NCI-H2227 treated with DMSO at 0.1 percent for 48 hours (cell line): Measurements from ENCODE around the gene PRR15L.
A peak's percentile ranks its signal among the peaks of the same experiment; 100 is the strongest.

Experiments
- DNase-seq: peaks from one replicate; lab custom pipeline; 2025; lab: John Stamatoyannopoulos, UW

The PRR15L gene

DNA sequence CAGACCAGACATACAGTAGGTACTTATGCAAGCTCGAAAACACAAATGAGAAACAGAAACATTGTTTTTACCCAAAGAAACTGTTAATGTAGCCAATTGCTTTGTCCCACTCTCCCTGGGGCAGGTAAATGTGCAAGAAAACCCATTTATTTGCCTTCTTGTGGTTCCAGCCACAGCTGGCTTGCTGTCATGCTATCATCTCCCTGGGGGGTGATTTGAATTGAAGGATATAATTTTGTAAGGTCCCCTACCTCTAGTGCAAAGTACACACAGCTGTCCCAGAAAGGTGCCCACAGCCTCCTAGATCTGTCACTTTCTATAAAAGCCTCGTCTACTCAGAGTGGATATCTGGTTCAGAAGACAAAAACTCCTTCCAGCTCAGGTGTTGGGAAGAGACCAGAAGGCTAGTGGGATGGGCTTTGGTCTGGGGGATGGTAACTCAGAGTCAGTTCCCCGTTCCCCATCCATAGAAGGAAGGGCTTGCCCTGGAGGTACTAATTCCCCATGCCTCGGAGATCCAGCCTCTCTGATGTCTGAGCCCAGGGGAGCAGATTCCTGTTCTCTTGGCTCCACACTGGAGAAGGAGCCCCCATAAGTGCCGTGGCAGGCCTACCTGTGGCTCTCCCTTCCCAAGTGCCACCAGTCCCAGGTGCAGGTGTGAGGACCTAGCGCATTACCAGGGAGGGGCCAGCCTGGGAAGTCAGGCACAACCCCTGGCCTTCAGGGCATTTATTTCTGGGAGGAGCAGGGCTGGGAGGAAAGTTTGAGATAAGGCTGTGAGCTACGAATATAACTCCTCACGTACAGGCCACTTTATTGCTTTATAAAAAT is 2.4 kb upstream of the PRR15L start:
- DNase-seq, result no peak

DNA sequence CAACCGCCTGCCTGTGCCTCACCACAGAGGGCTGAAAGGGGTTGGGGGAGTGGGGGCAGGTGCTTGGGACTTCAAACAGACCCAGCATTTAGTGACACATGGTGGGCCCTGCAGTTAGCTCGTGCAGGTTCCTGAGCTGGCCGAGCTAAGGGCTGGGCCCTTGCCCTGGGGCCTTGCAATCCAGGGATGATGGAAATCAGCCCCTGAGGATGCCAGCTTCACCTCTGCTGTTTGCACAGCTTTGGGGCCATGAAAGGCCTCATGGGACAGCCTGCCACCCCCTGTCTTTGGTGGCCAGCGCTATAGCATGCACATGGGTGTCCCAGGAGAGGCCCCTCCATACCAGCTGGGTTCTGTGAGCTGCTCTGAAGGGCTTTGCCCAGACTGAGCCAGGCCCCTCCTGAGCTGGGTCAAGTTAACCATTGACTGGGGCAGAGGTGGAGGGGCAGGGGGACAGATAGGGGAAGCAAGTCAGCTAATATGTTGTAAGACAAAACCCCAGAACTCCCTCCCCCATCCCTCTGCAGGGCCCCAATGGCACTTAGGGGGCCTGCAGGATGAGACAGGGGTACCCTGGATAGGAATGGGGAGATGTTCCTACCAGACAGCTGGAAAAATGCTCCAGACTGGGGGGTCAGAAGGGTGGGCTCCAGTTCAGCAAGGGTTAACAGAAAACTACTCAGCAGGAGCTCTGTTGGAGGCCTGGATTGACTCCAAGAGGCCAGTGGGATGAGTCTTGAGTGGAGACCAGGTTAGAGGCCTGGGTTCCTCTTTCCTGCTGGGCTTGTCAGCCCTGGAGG is 692 bp downstream of the PRR15L start:
- DNase-seq, result no peak

DNA sequence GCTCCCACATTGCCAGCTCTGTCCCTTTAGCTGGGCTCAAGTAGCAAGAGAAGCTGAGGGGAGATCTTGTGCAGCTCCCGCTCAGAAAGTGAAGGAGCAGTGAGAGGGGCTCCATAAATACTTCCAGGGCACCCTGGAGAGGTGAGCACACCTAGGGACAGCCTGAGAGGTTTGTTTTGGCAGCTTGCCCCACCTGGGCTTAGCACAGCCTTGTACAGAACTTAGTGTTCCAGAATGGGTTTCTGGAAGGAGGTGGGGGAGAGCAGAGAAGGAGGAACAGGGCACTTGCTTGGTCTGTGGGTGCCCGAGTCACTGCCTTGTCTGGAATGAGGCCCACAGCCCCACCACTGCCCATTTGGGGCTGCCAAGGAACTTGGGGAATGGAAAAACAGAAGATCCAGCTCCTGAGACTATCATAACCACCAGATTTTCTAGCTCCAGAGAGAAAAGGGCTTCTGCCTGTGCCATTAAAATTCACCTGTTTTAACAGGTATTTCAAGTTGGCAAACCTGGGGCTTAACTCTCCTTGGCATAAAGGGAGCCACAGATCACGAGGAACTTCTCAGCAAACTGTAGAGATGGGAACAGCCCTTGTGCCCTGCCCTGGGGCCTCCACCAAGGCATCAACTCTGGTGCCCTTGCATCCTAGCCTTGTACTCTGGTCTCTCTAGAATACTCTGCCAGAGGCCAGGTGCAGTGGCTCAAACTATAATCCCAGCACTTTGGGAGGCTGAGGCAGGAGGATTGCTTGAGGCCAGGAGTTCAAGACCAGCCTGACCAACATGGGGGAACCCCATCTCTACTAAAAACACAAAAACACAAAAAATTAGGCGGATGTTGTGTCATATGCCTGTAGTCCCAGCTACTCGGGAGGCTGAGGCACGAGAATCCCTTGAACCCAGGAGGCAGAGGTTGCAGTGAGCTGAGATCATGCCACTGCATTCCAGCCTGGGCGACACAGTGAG is 1.9 kb downstream of the PRR15L start:
- DNase-seq, result no peak

DNA sequence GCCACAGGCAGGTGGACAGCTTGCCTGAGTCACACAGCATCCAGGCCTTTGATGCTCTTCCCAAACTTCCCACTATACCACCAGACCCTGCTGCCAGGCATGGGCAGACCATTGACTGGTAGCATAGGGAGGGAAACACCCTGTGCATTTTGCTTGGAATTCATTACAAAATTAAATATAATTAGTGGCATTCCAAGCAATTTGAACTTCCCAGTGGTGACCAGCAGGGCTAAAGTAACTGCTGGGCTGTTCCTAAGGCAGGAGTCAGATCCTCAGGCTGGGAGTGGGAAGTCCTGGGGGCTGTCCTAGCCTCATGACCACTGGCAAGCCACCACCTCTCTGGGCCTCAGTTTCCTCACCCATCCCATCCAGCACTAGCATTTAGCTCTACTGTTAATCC is 3.8 kb downstream of the PRR15L start:
- no peak for DNase-seq

DNA sequence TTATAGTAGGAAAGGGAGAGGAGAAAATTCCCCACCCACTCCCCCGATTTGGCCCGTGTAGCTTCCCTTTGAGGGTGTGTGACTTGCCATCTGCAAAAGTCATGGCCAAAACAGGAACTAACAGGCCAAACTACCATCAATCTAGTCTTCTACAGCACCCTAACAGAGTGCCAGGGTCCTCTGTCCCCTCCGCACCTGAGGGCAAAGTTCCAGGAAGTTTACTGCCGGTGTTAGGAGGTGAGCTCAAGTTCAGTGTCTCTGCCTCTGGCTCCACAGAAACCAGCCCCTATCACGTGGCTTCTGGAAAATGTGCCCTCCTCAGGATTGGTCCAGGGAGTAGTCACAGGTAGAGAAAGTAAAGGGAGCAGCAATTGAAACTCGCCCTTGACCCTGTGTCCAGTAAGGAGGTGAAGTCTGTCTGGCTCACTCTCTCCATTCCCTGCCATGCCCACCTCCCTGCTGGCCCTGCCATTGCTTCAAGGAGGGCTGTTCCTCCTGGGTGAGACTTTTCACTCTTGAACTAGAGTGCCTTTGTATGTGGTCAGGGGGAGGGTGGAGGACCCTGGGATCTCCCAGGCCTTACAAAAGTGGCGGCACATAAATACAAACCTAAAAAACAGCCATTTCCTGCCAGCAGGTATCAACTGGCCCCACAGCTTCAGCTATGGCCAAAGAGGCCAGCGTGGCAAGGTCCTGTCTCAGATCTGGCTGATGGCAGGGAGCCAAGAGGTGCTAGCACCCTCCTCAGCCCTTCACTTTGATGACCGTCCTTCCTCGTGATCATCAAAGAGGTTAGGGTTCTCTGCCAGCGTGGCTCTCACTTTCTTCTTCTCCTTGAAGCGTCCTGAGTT is 5.3 kb downstream of the PRR15L start:
- no peak for DNase-seq

DNA sequence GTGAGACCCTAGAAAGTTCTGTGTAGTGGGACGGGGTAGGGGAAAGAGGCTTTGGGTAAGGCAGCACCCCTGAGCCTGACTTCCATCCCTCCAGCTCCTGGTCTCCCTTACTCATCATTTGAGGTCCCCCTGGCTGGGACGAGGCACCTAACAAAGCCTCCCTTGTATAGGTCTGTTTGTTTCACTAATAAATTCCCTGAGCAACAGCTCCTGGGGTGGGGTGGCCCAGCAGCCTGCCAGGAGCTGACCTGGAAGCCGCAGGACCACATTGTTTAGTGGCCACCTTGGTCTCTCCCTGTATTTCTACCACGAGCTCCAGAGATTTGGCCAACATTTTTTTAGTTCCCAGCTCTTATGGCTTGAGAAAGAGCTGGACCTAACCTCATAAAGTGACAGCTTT is 7.2 kb downstream of the PRR15L start:
- DNase-seq, result no peak

DNA sequence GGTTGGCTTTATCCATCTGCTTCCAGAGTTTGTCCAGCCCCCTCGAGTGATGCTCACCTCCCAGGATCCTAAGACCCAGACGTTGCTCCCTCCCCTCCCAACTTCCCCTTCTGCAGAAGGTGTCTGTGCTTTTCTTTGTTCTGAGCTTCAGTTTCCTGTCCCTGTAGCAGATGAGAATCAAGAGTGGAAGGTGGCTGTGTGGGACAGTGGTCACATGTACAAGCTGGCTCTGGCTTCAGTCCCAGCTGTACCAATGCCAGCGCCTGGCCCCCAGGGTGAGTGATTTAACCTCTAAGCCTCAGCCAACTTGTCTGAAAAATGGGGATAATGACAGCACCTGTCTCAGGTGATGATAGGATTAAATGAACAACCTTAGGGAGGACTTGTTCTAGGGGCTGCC is 7.7 kb downstream of the PRR15L start:
- DNase-seq, result no peak

DNA sequence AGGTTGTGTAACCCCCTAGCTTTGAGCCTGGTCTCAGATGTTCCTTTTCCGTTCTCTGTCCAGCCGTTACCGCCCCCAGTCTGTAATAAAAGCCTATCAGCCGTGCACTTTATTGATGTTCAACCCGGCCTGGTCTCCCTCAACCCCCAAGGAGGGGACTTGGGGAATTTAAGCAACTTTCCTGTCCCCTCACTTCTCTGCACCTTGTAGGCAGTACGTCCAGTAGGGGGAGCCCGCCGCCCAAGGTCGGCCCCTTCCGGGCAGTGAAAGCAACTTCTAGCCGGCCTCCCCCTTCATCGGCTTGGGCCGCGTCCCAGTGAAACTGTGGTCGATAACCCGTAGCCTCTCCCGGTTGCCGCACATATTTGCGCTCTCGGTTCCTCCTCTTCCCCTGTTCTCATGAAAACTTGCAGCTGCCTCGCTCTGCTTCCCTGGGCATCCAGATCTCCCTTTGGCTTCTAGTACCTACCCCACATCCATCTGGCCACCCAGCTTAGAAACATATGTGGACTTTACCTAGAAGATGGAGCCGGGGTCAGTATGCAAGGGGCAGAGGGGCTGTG is 8.4 kb downstream of the PRR15L start:
- DNase-seq, result peak; percentile 60

DNA sequence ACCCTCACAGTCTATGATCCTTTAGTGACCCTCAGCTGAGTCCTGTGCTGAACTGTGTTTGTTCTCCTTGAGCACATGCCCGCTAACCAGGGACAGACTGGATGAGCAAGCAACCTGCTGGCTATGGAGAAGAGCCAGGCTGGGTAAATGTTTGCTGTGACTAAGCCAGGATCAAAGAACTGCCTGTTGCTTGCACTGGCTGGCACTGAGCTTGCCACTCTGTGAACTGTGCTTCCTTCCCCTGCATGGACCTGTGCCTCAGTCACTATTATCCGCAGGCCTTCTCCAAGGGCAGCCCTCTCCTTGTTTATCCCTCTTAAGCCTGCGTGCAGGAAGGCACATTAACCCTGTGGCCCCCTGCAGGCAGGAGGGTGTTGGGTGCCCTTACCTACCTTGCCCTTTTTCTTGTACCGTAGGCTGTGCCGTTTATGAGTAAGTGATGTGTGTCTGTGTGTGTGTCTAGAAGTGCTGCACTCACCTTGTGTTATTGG is 8.9 kb downstream of the PRR15L start:
- no peak for DNase-seq

DNA sequence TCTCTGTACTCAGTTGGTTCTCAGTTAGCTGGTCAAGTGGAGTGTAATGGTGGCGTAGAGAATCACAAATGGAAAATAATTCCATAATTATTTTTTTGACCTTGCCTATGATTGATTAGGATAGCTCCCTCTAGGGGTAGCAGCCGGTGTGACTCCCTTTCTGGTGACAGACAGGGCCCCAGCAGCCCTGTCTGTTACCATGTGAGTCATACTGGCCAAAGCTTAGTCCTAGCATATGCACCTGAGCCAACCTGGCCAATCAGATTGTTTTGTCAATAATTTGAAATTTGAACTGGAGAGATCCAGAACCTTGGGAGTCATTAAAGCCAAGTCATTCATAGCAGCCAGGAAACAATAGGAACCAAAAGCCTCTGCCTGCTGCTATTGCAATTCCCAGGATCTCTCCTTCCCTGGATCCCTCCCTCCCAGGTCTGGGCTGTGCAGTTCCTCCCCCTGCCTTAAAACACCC is 10.7 kb downstream of the PRR15L start:
- DNase-seq, result peak; percentile 49

DNA sequence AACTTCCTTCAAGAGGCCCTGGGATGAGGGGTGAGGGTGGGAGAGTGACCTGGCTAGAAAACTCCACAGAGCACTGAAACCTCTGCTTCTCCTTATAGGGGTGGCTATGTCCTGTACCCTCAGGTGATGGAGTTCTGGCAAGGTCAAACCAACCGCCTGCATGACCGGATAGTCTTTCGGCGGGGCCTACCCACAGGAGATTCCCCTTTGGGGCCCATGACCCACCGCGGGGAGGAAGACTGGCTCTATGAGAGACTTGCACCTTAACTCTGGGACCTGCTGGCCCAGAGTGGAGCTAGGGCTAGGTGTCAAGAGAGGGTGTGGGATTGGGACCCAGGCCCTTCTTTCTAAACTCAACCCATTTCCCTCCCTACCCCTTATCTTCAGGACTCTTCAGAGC is 11.2 kb downstream of the PRR15L start:
- no peak for DNase-seq

DNA sequence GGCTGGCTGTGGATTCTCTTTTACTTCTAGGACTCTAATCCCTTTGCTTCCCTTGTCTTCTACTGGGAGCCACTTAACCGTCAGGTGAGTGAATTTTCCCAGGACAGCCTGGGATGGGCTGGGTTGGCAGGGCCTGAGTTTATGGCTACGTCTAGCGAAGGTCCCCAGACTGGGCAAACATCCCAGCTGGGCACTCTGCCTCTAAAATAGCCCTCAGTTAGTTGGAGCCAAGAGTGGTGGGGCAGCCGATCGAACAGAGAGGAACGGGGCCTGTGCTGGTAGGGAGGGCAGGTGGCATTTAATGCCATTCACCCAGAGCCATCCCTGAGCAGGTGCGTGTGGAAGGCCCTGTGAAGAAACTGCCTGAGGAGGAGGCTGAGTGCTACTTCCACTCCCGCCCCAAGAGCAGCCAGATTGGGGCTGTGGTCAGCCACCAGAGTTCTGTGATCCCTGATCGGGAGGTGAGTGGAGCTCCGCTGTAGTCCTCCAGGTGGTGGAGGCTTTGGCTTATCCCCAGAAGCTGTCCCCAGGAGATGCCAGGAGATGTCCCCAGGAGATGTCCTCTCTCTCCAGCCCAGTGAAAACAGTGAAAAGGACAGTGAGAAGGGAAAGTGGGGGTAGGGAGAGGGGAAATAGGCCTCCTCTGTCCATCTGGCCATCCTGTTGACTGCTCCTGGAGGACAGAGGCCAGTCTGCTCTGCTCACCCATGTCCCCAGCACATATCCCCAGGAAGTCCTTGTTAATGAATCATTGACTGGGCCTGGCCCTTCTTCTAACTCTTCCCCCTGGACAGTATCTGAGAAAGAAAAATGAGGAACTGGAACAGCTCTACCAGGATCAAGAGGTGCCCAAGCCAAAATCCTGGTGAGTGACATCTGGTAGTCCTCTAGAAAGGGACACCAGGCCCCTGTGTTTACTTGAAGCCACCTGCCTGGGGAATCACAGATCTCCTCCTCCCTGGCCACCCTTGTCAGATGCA is 11.9 kb downstream of the PRR15L start:
- no peak for DNase-seq

DNA sequence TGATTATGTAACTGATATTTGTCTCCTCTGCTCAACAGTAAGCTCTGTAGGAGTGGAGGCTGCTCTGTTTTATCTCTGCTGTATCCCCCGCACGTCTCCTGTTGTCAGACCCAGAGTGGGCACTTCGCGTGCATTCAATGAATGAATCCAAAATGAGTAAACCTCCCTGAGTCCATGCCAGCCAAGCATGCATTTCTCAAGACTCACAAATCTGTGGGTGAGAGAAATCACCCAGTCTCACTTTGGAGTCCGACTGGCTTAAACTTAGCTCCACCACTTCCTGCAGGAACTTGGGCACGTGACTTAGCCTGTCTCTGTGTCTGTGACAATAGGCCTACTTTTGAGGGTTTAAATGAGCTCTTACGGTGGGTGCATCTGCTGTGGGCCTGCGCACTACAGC is 12.6 kb downstream of the PRR15L start:
- DNase-seq, result no peak

DNA sequence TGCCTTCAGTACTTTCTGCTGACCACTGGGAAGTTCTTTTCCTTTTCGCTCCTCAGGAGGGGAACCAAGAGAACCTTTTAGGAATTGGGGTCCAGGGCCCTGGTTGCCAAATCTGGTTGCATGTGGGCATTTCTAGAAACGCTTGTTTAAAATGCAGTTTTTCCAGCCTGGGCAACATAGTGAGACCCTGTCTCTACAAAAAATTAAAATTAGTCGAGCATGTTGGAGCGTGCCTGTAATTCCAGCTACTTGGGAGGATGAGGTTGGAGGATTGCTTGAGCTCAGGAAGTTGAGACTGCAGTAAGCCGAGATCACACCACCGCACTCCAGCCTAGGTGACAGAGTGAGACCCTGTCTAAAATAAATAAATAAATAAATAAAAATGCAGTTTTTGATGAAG is 15.1 kb downstream of the PRR15L start:
- DNase-seq, result no peak

DNA sequence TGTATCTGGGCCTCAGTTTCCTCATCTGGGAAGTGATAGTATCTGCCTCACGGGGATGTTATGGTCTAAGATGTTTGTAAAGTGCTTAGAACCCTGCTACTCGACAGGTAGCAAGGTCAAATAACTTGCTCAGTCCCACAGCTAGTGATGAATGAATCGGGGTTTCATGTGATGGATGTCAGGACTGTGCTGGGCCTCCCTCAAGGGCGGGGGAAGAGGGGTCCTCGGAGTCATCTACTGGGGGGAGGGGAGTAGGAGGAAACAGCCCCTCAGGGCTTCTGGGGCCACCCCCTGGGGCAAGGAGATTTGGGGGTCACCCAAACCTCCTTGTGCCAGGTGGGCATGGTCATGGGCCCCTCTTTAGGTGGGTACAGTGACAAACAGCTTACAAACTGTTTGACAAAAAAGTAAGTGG is 15.6 kb downstream of the PRR15L start:
- no peak for DNase-seq

DNA sequence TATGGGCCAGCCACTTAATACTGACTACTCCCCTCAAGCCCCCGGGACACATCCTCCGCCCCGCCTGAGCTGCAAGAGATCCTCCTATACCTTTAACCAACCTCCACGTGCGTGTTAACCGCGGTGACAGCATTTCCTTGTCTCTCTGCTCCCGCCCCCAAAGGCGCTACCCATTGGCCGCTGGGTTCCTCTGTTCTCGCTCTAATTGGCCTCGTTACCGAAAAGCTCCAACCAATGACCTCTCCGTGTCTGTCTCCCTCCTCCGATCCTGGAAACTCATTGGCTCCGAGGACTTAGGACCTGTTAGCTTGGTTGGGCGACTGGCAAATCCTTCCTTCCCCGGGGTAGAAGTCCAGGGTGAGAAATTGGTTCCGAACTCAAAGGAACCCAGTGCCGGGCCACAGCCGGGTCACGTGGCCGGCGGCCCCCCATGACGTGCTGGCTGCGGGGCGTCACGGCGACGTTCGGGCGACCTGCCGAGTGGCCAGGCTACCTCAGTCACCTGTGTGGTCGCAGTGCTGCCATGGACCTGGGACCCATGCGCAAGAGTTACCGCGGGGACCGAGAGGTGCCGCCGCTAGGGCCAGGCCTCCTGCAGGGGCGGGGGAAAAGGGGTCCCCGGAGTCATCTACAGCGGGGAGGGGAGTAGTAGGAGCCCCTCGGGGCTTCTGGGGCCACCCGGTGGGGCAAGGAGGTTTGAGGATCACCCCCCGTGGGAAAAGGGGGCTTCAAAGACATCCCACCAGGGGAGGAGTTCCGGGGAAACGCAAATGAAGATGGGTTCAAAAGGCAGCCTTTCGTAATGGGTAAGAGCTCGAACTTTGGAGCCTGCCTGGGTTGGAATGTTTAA is 16.2 kb downstream of the PRR15L start, which contains the start of gene PNPO:
Gene PNPO, plus strand, starts transcription at position 326 of the 850 bp plus-strand sequence. Its CDS starts 105 bp downstream, at position 431.
- peak; percentile 97 for DNase-seq

DNA sequence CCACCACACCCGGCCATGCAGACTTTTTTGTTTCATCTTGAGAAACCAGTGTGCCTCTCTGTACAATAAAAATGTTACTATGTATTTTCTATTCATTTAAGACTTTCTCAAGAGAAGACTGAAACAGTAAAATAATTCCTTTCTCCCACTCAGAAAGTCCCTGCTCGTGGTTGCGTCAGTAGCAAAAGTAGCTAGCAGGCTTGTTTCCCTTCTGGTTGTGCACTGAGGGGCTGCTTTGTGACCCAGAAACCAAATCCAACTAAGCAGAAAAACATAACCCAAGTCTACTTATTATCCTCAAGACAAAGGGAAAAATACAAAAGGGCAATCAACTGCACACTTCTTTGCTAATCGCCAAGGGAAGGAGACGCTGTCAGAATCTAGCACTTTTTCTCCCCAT is 19.7 kb downstream of the PRR15L start:
- no peak for DNase-seq

DNA sequence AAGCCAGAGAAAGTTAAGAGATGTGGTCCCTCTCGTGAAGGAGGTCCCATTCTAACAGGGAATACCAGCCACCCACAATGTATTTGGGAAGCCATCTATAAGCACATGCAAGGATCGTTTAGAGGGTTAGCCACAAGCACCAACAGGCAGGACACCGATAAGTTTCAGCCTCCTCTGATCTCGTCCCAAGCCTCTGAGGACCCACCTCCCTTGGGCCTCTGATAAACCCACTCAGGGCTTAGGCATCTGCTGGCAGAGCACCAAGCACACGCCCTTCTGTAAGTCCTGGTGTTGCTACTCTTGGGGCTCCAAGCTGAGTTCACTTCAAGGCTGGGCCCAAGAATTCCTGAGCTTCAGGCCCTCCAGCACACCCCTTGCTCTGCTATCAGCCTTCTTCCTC is 21.7 kb downstream of the PRR15L start:
- DNase-seq, result no peak
